NCI-H446 treated with DMSO at 0.1 percent for 48 hours (cell line): ENCODE results near the gene ZNF488.
A peak's percentile ranks its signal among the peaks of the same experiment; 100 is the strongest.

Experiments
- DNase-seq: peaks from one replicate; lab custom pipeline; 2025; lab: John Stamatoyannopoulos, UW

ZNF488 gene

DNA sequence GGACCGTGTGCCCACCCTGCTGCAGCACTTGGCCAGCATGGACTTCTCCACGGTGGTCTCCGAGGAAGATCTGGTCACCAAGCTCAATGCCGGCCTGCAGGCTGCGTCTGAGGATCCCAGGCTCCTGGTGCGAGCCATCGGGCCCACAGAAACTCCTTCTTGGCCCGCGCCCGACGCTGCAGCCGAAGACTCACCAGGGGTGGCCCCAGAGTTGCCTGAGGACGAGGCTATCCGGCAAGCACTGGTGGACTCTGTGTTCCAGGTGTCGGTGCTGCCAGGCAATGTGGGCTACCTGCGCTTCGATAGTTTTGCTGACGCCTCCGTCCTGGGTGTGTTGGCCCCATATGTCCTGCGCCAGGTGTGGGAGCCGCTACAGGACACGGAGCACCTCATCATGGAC is 34.6 kb downstream of the ZNF488 start:
- no peak for DNase-seq

DNA sequence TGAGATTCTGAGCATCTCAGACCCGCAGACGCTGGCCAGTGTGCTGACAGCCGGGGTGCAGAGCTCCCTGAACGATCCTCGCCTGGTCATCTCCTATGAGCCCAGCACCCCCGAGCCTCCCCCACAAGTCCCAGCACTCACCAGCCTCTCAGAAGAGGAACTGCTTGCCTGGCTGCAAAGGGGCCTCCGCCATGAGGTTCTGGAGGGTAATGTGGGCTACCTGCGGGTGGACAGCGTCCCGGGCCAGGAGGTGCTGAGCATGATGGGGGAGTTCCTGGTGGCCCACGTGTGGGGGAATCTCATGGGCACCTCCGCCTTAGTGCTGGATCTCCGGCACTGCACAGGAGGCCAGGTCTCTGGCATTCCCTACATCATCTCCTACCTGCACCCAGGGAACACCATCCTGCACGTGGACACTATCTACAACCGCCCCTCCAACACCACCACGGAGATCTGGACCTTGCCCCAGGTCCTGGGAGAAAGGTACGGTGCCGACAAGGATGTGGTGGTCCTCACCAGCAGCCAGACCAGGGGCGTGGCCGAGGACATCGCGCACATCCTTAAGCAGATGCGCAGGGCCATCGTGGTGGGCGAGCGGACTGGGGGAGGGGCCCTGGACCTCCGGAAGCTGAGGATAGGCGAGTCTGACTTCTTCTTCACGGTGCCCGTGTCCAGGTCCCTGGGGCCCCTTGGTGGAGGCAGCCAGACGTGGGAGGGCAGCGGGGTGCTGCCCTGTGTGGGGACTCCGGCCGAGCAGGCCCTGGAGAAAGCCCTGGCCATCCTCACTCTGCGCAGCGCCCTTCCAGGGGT is 35.2 kb downstream of the ZNF488 start:
- no peak for DNase-seq

DNA sequence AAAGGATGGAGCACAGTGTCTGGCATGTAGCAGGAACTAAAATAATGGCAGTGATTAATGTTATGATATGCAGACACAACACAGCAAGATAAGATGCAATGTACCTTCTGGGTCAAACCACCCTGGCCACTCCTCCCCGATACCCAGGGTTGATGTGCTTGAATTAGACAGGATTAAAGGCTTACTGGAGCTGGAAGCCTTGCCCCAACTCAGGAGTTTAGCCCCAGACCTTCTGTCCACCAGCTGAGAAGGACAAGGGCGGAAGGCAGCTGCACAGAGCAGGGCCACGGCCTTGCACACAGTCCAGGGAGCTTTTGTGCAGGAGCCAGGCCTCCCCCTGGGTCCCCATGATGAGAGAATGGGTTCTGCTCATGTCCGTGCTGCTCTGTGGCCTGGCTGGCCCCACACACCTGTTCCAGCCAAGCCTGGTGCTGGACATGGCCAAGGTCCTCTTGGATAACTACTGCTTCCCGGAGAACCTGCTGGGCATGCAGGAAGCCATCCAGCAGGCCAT is 35.9 kb downstream of the ZNF488 start, which contains the start of gene RBP3:
Gene RBP3 (plus strand): TSS at position 226 of the 514 bp plus-strand sequence. CDS start 122 bp downstream, at position 348.
- DNase-seq = no peak

DNA sequence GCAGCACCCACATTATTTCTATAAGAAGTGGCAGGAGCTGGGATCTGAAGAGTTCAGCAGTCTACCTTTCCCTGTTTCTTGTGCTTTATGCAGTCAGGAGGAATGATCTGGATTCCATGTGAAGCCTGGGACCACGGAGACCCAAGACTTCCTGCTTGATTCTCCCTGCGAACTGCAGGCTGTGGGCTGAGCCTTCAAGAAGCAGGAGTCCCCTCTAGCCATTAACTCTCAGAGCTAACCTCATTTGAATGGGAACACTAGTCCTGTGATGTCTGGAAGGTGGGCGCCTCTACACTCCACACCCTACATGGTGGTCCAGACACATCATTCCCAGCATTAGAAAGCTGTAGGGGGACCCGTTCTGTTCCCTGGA is 36.8 kb downstream of the ZNF488 start:
- no peak for DNase-seq

DNA sequence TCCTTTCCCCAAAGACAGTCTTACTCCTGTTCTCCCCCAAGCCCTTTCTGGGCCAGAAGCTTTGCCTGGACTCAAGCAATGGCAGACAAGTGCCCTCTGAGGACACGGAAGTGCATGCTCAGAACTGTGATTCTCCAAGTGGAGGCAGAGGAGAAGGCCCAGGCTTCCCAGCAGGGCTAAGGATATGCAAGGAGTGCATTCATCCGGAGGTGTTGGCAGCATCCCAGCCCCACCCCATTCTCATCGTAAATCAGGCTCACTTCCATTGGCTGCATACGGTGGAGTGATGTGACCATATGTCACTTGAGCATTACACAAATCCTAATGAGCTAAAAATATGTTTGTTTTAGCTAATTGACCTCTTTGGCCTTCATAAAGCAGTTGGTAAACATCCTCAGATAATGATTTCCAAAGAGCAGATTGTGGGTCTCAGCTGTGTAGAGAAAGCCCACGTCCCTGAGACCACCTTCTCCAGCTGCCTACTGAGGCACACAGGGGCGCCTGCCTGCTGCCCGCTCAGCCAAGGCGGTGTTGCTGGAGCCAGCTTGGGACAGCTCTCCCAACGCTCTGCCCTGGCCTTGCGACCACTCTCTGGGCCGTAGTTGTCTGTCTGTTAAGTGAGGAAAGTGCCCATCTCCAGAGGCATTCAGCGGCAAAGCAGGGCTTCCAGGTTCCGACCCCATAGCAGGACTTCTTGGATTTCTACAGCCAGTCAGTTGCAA is 37.4 kb downstream of the ZNF488 start:
- DNase-seq = peak; percentile 49

DNA sequence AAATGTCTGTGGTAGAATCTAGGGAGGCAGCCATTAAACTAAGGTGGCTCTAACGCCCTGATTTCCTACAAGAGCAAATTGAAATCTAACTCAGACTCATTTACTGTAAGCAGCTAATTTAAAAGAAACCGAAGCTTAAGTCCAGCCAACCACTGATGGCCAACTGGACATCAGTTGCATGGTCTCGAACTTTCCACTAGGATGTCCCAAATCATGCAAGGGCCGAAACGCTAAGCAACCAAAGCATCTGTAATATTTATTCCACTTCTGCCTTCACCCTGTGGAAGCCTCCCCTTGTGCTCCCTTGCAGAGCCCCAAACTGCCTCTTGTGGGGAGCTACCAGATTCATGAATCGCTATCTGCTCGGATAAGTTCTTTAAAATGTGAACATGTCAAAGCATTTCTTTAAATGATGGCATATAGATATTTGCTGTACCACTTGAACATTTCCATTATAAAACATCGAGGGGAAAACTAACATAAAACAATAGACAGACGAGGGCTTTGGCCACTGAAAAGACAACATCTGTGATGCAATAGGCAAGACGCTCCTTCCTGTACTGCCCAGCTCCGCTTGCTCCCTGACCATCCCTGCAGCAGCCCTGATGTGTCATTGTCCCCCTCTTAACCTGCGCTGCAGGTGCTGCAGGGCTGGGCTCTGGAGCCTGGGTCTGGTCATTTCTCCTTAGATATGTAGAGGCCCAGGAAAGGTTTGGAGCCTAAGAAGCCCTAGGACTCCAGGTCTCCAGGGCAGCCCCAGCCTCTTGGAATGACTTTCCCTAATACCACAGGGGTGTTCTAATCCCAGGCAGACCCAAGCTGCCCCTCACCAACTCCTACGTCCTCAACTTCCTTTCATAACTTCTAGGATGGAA is 38.9 kb downstream of the ZNF488 start:
- DNase-seq = no peak

DNA sequence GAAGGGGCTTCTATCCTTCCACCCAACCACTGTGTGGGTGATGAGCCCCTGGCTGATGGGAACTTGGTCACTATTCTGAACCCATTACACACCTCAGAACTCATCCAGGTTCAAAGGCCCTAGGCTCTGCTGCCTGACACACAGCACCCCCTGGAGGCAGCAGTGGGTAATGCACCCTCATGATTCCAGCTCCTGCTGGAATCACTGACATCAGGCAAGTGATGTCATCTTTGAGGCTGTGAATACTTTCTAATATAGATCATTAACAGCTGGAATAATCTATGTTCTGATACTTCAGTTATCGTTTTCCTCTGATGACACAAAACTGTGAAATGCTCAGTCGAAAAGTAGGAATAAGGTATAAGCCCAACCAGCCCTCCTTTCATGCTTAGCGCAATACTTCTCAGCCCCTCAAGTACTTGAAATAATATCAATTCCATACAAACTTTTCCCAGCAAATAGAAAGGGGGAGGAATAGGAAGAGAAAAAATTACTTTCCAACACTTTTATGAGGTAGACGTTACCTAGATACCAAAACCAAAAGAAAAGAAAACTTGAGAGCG is 43.4 kb downstream of the ZNF488 start:
- DNase-seq = no peak

DNA sequence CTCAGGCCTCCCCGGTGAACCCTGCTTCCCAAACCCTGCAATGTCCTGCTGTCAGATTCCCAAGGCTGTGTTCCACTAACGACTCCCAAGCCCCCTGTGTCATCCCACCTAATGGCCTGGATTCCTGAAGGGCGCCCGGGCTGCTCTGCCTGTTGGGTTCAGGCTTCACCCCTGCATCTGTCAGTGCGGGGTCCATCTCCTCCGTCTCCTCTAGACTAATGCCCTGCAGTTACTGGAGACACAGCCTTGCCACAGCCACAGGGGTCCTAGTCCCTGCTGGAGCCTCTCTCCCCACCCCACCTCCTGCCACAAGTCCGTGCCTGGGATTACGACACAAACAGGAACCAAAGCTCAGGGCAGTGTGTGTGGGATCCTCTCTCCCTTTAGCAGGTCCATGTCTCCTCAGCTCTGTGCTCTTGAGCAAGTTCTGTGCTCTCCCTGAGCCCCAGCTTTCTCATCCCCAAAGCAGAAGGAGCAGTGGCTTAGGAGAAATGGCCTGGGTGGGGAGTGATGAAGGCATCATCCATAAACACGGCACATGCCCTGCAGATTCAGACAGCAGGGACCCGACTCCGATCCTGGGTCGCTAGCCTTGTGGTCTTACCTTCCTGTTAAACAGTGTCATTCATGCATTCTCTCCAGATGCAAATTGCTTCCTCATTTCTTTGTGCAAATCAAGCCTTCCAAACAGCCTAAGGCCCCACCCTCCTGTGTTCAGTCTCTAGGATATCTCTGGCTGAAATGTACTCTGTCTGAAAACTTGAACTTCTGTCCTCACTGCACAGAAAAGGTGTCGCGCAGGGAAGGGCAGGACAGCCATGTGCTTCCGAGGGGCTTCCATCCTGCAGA is 44.1 kb downstream of the ZNF488 start:
- DNase-seq = no peak

DNA sequence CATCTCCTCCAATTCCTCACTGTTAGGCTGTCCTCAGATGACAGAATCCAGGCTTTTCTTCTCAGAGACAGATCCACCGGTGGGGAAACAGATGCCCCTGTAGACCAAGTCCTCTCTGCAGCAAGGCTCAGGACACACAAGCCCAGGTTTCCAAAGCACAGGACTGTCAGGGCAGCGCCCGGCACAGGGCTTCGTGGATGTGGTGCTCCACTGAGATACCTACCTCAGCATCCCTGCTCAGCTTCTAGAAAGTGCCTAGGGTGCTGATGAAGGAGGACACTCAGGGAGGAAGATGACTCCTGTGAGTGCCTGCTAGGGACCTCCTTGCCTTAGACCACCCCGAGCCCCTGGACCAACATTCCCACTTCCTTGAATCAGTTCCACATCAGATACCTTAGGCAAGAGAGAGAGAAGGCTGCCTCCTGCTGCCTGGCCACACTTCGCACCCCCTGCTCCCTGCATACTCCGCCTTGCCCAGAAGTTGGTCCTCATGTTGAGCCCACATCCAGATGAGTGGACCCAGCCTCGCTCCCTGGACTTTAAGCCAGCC is 44.8 kb downstream of the ZNF488 start:
- DNase-seq = no peak

DNA sequence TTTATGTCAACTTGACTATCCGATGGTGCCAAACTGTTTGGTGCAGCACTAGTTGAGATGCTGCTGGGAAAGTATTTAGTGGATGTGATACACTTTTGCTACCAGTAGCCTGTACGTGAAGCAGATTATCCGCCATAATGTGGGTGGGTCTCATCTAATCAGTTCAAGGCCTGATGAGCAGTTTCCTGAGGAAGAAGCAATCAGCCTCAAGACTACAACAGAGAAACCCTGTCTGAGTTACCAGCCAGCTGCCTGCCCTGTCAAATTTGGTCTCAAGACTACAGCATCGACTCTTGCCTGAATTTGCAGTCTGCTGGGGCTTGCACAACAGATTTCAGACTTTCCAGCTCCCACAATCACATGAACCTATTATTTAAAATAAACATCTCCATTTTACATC is 46.8 kb downstream of the ZNF488 start:
- no peak for DNase-seq

DNA sequence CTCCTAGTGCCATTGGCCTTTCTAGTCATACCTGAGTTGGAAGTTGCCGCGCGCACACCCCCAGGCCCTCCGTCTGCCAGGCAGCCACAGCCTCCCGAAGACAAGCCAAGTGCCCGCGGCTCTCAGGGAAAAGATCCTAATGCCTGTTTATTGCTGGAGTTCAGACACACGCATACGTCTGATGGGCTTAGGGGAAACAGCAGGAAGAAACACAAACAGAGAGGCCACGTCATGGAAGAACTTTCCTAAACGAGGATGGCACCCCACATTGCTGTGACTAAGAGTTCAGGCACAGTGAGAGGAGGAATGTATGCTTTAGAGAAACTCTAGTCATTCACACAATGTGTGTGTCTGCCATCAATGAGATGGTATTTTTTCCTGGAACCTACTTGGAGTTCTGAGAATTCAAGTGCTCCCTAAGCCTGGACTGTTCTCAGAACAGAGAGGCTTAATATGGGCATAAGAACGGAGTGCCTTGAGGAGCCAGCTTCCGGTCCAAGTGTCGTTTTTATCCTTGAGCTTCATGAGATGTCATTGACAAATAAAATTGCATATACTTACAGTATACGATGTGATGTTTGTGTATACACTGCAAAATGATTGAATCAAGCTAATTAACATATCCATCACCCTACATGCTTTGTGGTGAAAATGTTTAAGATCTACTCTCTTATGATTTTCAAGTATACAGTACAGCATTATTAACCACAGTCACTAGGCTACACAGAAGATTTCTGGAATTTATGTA is 47.5 kb downstream of the ZNF488 start:
- DNase-seq = no peak

DNA sequence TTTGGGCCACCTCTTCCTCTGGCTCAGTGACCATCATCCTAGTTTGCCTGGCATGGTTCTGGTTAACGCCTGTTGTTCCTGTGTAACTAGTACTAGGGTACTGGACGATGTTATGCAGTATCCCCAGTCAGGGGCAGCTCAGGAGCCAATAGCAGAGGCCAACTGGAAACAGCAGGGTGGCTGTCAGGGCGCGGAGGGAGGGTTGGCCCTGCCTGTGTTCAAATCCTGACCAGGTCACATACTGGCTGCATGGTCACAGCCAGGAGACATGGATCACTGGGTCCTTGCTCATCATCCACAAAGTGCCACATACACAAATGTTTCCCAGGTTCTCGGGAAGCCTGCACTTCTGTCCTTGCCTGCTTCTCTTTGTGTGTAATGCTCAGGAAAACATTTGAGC is 48.2 kb downstream of the ZNF488 start:
- no peak for DNase-seq

DNA sequence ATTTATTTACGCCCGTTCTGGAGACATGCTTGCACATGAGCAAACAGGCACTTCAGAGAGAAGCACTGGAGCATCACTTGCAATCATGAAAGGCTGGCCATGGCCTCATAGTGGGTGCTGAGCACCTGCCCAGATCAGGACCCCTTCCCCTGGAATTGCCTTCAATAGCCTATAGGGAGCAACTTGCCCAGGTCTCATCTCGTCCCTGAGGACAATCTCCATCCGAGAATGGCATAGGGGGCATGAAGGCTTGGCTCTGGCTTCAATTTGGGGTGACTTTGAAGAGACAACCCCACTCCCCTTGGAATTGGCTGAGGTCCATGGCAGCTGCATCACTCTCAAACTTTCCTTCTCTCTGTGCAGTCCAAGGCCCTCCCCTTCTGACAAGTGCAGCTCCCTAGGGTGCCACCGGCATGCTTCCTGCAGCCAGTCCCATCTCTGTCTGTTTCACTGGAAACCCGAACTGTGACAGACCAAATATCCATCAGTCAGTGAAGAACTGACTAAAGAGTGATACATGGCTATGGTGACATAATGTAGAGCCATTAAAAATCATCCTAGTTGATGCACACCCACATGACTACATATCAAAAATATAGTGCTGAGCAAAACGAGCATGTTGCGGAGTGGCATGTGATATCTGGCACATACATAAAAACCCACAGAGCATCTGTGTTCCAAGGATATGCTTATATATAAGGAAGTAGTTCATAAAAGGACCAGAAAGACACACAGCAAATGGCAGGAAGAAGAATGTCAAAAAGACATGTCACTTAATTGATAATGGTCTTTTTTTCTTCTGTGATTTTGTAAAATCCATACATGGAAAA is 49.4 kb downstream of the ZNF488 start:
- DNase-seq = no peak

DNA sequence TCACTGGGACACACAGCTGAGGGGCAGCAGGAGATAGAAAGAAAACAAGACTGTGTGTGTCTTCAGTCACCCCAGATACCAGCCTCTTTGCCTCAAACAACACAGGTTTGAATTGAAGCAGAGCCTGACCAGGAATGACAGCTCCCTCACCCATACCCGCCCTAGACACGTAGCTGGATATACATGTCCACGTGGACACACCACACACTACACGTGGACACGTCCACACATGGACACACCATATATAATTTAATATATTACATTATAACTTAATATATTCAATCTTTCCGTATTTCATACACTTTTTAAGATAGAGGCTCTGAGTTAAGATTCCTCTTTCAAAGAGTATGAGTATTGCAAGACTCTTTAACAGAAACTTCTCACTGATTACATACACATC is 50.6 kb downstream of the ZNF488 start:
- DNase-seq = no peak

DNA sequence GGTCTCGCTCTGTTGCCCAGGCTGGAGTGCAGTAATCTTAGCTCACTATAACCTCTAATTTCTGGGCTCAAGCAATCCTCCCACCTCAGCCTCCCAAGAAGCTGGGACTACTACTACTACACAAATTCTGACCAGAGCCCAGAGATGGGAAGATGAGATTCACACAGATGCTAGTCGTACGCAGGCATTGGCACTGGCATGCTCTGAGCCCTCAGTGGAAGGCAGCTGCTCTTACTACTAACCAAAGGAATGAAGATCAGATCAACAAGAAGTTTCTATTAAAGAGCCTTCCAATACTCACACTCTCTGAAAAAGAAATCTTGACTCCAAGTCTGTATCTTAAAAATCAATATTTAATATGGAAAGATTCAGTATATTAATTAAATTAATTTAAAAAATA is 51.1 kb downstream of the ZNF488 start:
- DNase-seq = no peak

DNA sequence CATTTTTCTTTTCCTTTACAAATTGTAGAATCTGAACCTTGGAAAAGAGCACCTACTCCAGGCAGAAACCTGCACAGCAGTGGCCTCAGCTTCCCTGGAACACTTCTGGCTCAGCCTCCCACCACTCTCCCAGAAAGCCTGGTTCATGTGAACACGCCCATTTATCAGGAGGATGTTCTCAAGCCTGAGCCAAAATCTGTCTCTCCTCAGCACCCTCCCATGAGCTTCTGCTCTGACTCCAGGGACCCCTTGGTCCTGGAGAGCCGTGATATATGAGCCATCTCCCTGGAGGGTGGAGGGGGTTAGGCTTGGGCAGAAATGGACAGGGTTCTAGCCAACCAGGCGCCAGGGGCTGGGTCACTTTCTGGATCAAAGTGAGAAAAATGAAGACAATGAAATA is 51.7 kb downstream of the ZNF488 start:
- no peak for DNase-seq

DNA sequence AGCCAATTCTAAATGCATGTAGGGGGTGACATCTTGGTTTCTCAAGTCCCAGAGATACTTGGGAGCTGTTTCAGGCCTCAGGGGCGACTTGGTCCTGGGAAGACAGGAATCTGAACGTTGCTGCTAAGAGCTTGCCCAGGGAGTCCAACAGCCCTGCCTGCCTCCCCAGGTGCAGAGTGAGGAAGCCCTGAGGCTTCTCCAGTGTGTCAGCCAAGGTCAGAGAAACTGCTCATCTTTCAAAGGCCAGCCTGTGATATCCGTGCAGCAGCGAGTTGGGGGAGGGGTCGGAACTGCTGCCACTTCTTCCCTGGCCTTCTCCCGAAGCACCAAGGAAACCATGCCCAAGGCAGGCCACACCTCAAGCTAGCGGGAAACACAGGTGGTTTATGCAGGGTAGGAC is 52.1 kb downstream of the ZNF488 start:
- no peak for DNase-seq

DNA sequence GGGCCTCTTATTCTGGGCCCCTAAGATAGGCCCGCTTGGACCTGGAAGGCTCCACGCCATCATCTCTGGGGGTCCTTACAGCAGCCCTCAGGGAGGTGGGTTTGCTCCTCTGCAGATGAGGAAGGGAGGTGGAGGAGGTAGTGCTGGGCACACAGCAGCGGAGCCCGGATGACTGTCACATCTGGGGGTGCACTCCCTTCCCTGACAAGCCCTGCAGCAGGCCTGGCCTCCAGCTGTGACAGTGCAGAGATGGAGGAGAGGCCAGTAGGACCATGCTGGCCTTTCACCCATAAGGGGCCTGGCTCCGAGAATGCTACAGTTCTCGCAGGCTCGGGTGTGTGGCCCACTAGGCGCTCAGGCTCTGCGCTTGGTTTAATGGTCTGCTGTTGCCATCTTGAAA is 52.6 kb downstream of the ZNF488 start:
- DNase-seq = no peak

DNA sequence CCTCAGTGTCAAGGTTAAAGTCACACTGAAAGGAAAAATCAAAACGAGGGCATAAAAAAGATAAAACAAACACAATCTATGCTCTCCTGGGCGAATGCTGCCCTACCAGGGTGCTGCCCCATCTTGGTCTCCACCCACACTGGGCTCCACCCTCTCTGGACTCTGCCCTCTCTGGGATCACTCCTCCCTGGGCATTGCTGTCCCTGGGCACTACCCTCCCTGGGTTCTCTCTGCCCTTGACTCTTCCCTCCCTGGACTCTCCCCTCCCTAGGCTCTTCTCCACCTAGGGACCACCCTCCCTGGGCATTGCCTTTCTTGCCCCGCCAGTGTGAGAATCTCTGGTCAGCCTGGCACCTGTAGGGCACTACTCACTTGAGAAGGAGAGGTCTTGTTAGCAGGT is 53.3 kb downstream of the ZNF488 start:
- DNase-seq = no peak
